Ishikawa (cell line): ENCODE measurements around the gene MKNK1.

Source experiments
- CEBPB ChIP-seq: IDR thresholded peaks from 2 replicates; pipeline ENCODE4 v1.6.1; 2012
- CREB1 ChIP-seq: IDR thresholded peaks from 2 replicates; pipeline ENCODE4 v1.6.1; 2012; ENCODE audit warnings: low read depth
- EGR1 ChIP-seq: IDR thresholded peaks from 2 replicates; pipeline ENCODE4 v1.6.1; 2012
- EP300 ChIP-seq: IDR thresholded peaks from 2 replicates; pipeline ENCODE4 v1.6.1; 2012; ENCODE audit warnings: borderline replicate concordance
- FOXM1 ChIP-seq: IDR thresholded peaks from 2 replicates; pipeline ENCODE4 v1.6.1; 2012; ENCODE audit warnings: low read depth, borderline replicate concordance
- MAX ChIP-seq: IDR thresholded peaks from 2 replicates; pipeline ENCODE4 v1.6.1; 2012
- NFIC ChIP-seq: IDR thresholded peaks from 2 replicates; pipeline ENCODE4 v1.6.1; 2012
- RAD21 ChIP-seq: IDR thresholded peaks from 2 replicates; pipeline ENCODE4 v1.6.1; 2012; ENCODE audit warnings: low read depth
- REST ChIP-seq: IDR thresholded peaks from 2 replicates; pipeline ENCODE4 v1.6.1; 2012; ENCODE audit warnings: low read depth, mild to moderate bottlenecking
- TAF1 ChIP-seq: IDR thresholded peaks from 2 replicates; pipeline ENCODE4 v1.6.1; 2012; ENCODE audit warnings: low read depth, mild to moderate bottlenecking
- TCF12 ChIP-seq: IDR thresholded peaks from 2 replicates; pipeline ENCODE4 v1.6.1; 2012; ENCODE audit warnings: low read depth
- TEAD4 ChIP-seq: IDR thresholded peaks from 2 replicates; pipeline ENCODE4 v1.6.1; 2012
- USF1 ChIP-seq: IDR thresholded peaks from 2 replicates; pipeline ENCODE4 v1.6.1; 2012
- YY1 ChIP-seq: IDR thresholded peaks from 2 replicates; pipeline ENCODE4 v1.6.1; 2012; ENCODE audit warnings: low read depth
- ZBTB7A ChIP-seq: IDR thresholded peaks from 2 replicates; pipeline ENCODE4 v1.6.1; 2012; ENCODE audit warnings: low read depth

MKNK1 gene

GRCh38 chr1:46617833-46618232, 13.8 kb upstream of the MKNK1 start:
- TF ChIP-seq EGR1 = no peak
- TF ChIP-seq YY1 = no peak
- TF ChIP-seq USF1 = no peak
- no peak for TF ChIP-seq ZBTB7A
- no peak for TF ChIP-seq NFIC
- TF ChIP-seq TAF1 = no peak
- no peak for TF ChIP-seq TCF12

GRCh38 chr1:46617108-46617800, 13.2 kb upstream of the MKNK1 start:
- no peak for TF ChIP-seq TEAD4
- no peak for TF ChIP-seq EP300
- TF ChIP-seq CREB1 = no peak
- TF ChIP-seq FOXM1 = no peak
- TF ChIP-seq REST = no peak
- no peak for TF ChIP-seq ZBTB7A
- no peak for TF ChIP-seq EGR1
- TF ChIP-seq CEBPB = no peak
- no peak for TF ChIP-seq RAD21
- TF ChIP-seq TAF1 = no peak
- TF ChIP-seq MAX = no peak
- no peak for TF ChIP-seq YY1
- TF ChIP-seq USF1 = no peak
- TF ChIP-seq NFIC = no peak
- no peak for TF ChIP-seq TCF12

- TF ChIP-seq MAX (peak; percentile 62), FOXM1 (no peak), EGR1 (peak; percentile 90), TCF12 (0 out of 2 replicates have a peak, but pooled peaks have one; percentile 25), TEAD4 (no peak), YY1 (peak; percentile 24; the same call in 1 of the 2 replicates)
Measured at GRCh38 chr1:46616277-46617107, 12.4 kb upstream of the MKNK1 start, which contains the start of gene MOB3C. TSS of gene MOB3C (minus strand) at chr1:46616811. CDS start at chr1:46613321, 3,490 bp downstream.

GRCh38 chr1:46615735-46616134, 11.7 kb upstream of the MKNK1 start:
- no peak for TF ChIP-seq EGR1
- TF ChIP-seq USF1 = no peak
- TF ChIP-seq TCF12 = no peak
- TF ChIP-seq TEAD4 = no peak
- TF ChIP-seq FOXM1 = no peak
- no peak for TF ChIP-seq TAF1
- TF ChIP-seq CREB1 = no peak
- TF ChIP-seq YY1 = no peak
- no peak for TF ChIP-seq CEBPB
- TF ChIP-seq EP300 = no peak
- TF ChIP-seq NFIC = no peak
- TF ChIP-seq RAD21 = no peak
- no peak for TF ChIP-seq REST
- no peak for TF ChIP-seq MAX
- no peak for TF ChIP-seq ZBTB7A

- no peak for TF ChIP-seq USF1
- no peak for TF ChIP-seq YY1
- no peak for TF ChIP-seq ZBTB7A
- no peak for TF ChIP-seq EGR1
- no peak for TF ChIP-seq MAX
- no peak for TF ChIP-seq CREB1
- TF ChIP-seq FOXM1 = no peak
- no peak for TF ChIP-seq TEAD4
- no peak for TF ChIP-seq NFIC
- TF ChIP-seq EP300 = no peak
- TF ChIP-seq CEBPB = no peak
- TF ChIP-seq TAF1 = no peak
- TF ChIP-seq REST = no peak
- no peak for TF ChIP-seq TCF12
- no peak for TF ChIP-seq RAD21
Measured at GRCh38 chr1:46615088-46615487, 11.0 kb upstream of the MKNK1 start.
